Stimulated activated CD4-positive, alpha-beta T cell treated with anti-CD3 and anti-CD28 coated beads, Interleukin-12 subunit alpha, Interleukin-12 subunit beta, amount 100 ng/mL, for 4 hours (primary cell): Measurements from ENCODE around the gene DPY19L3.
"Not testable (repeated sequence)": the region's sequence is repeated elsewhere in the genome, so short reads cannot be mapped to it uniquely, and the experiment has no call there.

Experiments
- DNase-seq: peaks from one replicate; pipeline ENCODE4 v3.0.0-alpha.2; 2020

The DPY19L3 gene

GRCh38 chr19:32405431-32406160 lies at the start of gene DPY19L3:
TSS of gene DPY19L3 (plus strand) at chr19:32405770. CDS start at chr19:32408254, 2,484 bp downstream.
- peak; percentile 93 for DNase-seq

- no peak for DNase-seq
Measured at GRCh38 chr19:32357720-32358119, 47.9 kb upstream of the DPY19L3 start.

GRCh38 chr19:32358321-32358720 lies 47.2 kb upstream of the DPY19L3 start:
- DNase-seq: no peak

- no peak for DNase-seq
Measured at GRCh38 chr19:32359581-32359980, 46.0 kb upstream of the DPY19L3 start.

- no peak for DNase-seq
Measured at GRCh38 chr19:32361574-32362317, 43.8 kb upstream of the DPY19L3 start.

GRCh38 chr19:32362318-32362691 lies 43.3 kb upstream of the DPY19L3 start:
- DNase-seq: no peak

- no peak for DNase-seq
Measured at GRCh38 chr19:32363175-32363574, 42.4 kb upstream of the DPY19L3 start.

GRCh38 chr19:32363632-32364031 lies 41.9 kb upstream of the DPY19L3 start:
- DNase-seq: no peak

GRCh38 chr19:32364040-32364439 lies 41.5 kb upstream of the DPY19L3 start:
- DNase-seq: no peak

- DNase-seq: no peak
Measured at GRCh38 chr19:32367063-32367462, 38.5 kb upstream of the DPY19L3 start.

- DNase-seq: no peak
Measured at GRCh38 chr19:32367948-32368536, 37.5 kb upstream of the DPY19L3 start.

- DNase-seq: no peak
Measured at GRCh38 chr19:32368787-32369186, 36.8 kb upstream of the DPY19L3 start.

- DNase-seq: no peak
Measured at GRCh38 chr19:32372726-32373517, 32.6 kb upstream of the DPY19L3 start.

- DNase-seq: no peak
Measured at GRCh38 chr19:32373585-32374295, 31.8 kb upstream of the DPY19L3 start.

GRCh38 chr19:32374362-32374761 lies 31.2 kb upstream of the DPY19L3 start:
- DNase-seq: not testable (repeated sequence)

- DNase-seq: not testable (repeated sequence)
Measured at GRCh38 chr19:32377088-32377487, 28.5 kb upstream of the DPY19L3 start.

GRCh38 chr19:32380269-32380668 lies 25.3 kb upstream of the DPY19L3 start:
- DNase-seq: no peak

- no peak for DNase-seq
Measured at GRCh38 chr19:32387701-32388392, 17.7 kb upstream of the DPY19L3 start.

- DNase-seq: no peak
Measured at GRCh38 chr19:32388393-32388855, 17.1 kb upstream of the DPY19L3 start.

GRCh38 chr19:32392901-32393300 lies 12.7 kb upstream of the DPY19L3 start:
- DNase-seq: no peak

GRCh38 chr19:32396046-32396652 lies 9.4 kb upstream of the DPY19L3 start:
- DNase-seq: no peak
